ENCODE results near the gene HRAS.

The HRAS gene

GRCh38 chr11:563066-563811 lies 27.9 kb upstream of the HRAS start:
- TF ChIP-seq SIN3A (IDR thresholded peaks at IDR 0.05; ENCODE audit: borderline replicate concordance, insufficient read depth, low read length) = no peak
- TF ChIP-seq POLR2AphosphoS5 (IDR thresholded peaks at IDR 0.05; ENCODE audit: low read depth, low read length) = no peak
- no peak for TF ChIP-seq TAF1 (IDR thresholded peaks at IDR 0.05; ENCODE audit: borderline replicate concordance, insufficient read depth, low read length)
- TF ChIP-seq FOXP2 (optimal IDR thresholded peaks at IDR 0.05; ENCODE audit: borderline replicate concordance, extremely low read depth, extremely low read length, insufficient read depth) = no peak
- TF ChIP-seq, protein P1, sequence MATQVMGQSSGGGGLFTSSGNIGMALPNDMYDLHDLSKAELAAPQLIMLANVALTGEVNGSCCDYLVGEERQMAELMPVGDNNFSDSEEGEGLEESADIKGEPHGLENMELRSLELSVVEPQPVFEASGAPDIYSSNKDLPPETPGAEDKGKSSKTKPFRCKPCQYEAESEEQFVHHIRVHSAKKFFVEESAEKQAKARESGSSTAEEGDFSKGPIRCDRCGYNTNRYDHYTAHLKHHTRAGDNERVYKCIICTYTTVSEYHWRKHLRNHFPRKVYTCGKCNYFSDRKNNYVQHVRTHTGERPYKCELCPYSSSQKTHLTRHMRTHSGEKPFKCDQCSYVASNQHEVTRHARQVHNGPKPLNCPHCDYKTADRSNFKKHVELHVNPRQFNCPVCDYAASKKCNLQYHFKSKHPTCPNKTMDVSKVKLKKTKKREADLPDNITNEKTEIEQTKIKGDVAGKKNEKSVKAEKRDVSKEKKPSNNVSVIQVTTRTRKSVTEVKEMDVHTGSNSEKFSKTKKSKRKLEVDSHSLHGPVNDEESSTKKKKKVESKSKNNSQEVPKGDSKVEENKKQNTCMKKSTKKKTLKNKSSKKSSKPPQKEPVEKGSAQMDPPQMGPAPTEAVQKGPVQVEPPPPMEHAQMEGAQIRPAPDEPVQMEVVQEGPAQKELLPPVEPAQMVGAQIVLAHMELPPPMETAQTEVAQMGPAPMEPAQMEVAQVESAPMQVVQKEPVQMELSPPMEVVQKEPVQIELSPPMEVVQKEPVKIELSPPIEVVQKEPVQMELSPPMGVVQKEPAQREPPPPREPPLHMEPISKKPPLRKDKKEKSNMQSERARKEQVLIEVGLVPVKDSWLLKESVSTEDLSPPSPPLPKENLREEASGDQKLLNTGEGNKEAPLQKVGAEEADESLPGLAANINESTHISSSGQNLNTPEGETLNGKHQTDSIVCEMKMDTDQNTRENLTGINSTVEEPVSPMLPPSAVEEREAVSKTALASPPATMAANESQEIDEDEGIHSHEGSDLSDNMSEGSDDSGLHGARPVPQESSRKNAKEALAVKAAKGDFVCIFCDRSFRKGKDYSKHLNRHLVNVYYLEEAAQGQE (IDR thresholded peaks at IDR 0.05; ENCODE audit: insufficient read depth in 1 of 2, low read depth in 2 of 2, low read length in 2 of 2) = no peak

GRCh38 chr11:562046-562645 lies 26.8 kb upstream of the HRAS start:
- TF ChIP-seq SIN3A (IDR thresholded peaks at IDR 0.05; ENCODE audit: borderline replicate concordance, insufficient read depth, low read length) (no peak), FOXP2 (optimal IDR thresholded peaks at IDR 0.05; ENCODE audit: borderline replicate concordance, extremely low read depth, extremely low read length, insufficient read depth) (no peak), POLR2AphosphoS5 (IDR thresholded peaks at IDR 0.05; ENCODE audit: low read depth, low read length) (no peak), TAF1 (IDR thresholded peaks at IDR 0.05; ENCODE audit: borderline replicate concordance, insufficient read depth, low read length) (no peak)
- TF ChIP-seq, protein P1 (IDR thresholded peaks at IDR 0.05; ENCODE audit: insufficient read depth in 1 of 2, low read depth in 2 of 2, low read length in 2 of 2) = no peak

GRCh38 chr11:561148-562003 lies 26.0 kb upstream of the HRAS start:
- no peak for TF ChIP-seq POLR2AphosphoS5 (IDR thresholded peaks at IDR 0.05; ENCODE audit: low read depth, low read length)
- no peak for TF ChIP-seq SIN3A (IDR thresholded peaks at IDR 0.05; ENCODE audit: borderline replicate concordance, insufficient read depth, low read length)
- no peak for TF ChIP-seq TAF1 (IDR thresholded peaks at IDR 0.05; ENCODE audit: borderline replicate concordance, insufficient read depth, low read length)
- TF ChIP-seq, protein P1 (IDR thresholded peaks at IDR 0.05; ENCODE audit: insufficient read depth in 1 of 2, low read depth in 2 of 2, low read length in 2 of 2) = no peak
- TF ChIP-seq FOXP2 (optimal IDR thresholded peaks at IDR 0.05; ENCODE audit: borderline replicate concordance, extremely low read depth, extremely low read length, insufficient read depth) = peak; percentile 12

- TF ChIP-seq TAF1 (IDR thresholded peaks at IDR 0.05; ENCODE audit: borderline replicate concordance, insufficient read depth, low read length) (no peak), POLR2AphosphoS5 (IDR thresholded peaks at IDR 0.05; ENCODE audit: low read depth, low read length) (0 out of 2 replicates have a peak, but pooled peaks have one; percentile 50)
- TF ChIP-seq, protein P1 (IDR thresholded peaks at IDR 0.05; ENCODE audit: insufficient read depth in 1 of 2, low read depth in 2 of 2, low read length in 2 of 2) = no peak; a peak in 1 of 4 replicates
Observed at GRCh38 chr11:560305-561147, 25.1 kb upstream of the HRAS start, which contains the start of the genes LMNTD2 and RASSF7. TSS of gene LMNTD2 (minus strand) at chr11:560738. CDS start at chr11:560716, 22 bp downstream. TSS of gene RASSF7 (plus strand) at chr11:560970. CDS start at chr11:561769, 799 bp downstream.
